Erythroblast (primary cell): ENCODE data around the gene ALPG.

ENCODE experiments used
- GATA1 ChIP-seq: IDR thresholded peaks from 2 replicates; pipeline ENCODE4 v1.6.1; 2011; ENCODE audit warnings: low read depth, mild to moderate bottlenecking, control low read depth, low read length, moderate library complexity
- POLR2A ChIP-seq: IDR thresholded peaks from 2 replicates; pipeline ENCODE4 v1.6.1; 2011; ENCODE audit warnings: mild to moderate bottlenecking, low read length

DNA sequence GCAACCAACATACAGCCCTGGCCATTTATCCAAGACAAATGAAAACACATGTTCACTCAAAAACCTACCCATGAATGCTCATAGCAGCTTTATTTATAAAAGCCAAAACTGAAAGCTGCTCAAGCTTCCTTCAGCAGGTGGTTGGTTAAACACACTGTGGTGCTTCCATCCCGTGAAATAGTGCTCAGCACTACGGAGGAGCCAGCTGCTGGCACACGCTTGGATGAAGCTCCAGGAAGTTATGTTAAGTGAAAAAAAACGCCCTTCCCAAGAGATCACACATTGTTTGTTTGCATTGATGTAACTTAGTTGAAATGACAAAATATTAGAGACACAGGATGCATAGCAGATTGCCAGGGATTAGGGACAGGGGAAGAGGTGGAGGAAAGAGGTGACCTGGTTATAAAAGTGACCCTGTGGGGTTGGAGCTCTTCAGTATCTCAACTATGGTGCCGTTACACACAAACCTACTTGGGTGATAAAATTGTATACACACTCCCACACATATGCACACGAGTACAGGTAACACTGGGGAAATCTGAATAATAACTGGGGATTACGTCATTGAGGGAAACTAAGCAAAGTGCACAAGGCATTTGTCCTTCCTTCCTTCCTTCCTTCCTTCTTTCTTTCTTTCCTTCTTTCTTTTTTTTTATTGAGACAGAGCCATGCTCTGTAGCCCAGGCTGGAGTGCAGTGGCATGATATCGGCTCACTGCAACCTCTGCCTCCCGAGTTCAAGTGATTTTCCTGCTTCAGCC is 6.2 kb upstream of the ALPG start:
- TF ChIP-seq POLR2A (no peak), GATA1 (no peak)
